HG03159 (cell line): ENCODE data around the gene IDH3G.
"Not testable (repeated sequence)": the region's sequence is repeated elsewhere in the genome, so short reads cannot be mapped to it uniquely, and the experiment has no call there.

Experiments used
- ATAC-seq: cut with Tn5 transposase; IDR thresholded peaks from one replicate; pipeline ENCODE4 v1.9.1; 2021; ENCODE audit warnings: mild to moderate bottlenecking, moderate library complexity; ENCODE audit not compliant: unreplicated experiment

IDH3G gene

GRCh38 chrX:153763298-153763932 is 30.8 kb downstream of the IDH3G start:
- ATAC-seq = no peak

- ATAC-seq = no peak
Observed at GRCh38 chrX:153762626-153763173, 31.5 kb downstream of the IDH3G start.

GRCh38 chrX:153761863-153762262 is 32.3 kb downstream of the IDH3G start:
- no peak for ATAC-seq

- ATAC-seq = no peak
Observed at GRCh38 chrX:153755136-153755535, 39.0 kb downstream of the IDH3G start.

GRCh38 chrX:153750127-153750774 is 43.9 kb downstream of the IDH3G start:
- ATAC-seq = no peak

- not testable (repeated sequence) for ATAC-seq
Observed at GRCh38 chrX:153749017-153749416, 45.2 kb downstream of the IDH3G start.

GRCh38 chrX:153746991-153747390 is 47.2 kb downstream of the IDH3G start:
- ATAC-seq = not testable (repeated sequence)

GRCh38 chrX:153746359-153746758 is 47.8 kb downstream of the IDH3G start:
- ATAC-seq = no peak

GRCh38 chrX:153745067-153745433 is 49.1 kb downstream of the IDH3G start:
- ATAC-seq = not testable (repeated sequence)

GRCh38 chrX:153744210-153745066 is 49.7 kb downstream of the IDH3G start:
- ATAC-seq = no peak

GRCh38 chrX:153743468-153744209 is 50.5 kb downstream of the IDH3G start:
- not testable (repeated sequence) for ATAC-seq

GRCh38 chrX:153742796-153743467 is 51.2 kb downstream of the IDH3G start:
- ATAC-seq = not testable (repeated sequence)

- not testable (repeated sequence) for ATAC-seq
Observed at GRCh38 chrX:153742111-153742510, 52.1 kb downstream of the IDH3G start.

GRCh38 chrX:153741446-153741845 is 52.7 kb downstream of the IDH3G start:
- no peak for ATAC-seq

- no peak for ATAC-seq
Observed at GRCh38 chrX:153740631-153741222, 53.4 kb downstream of the IDH3G start.

GRCh38 chrX:153739754-153740486 is 54.3 kb downstream of the IDH3G start:
- no peak for ATAC-seq

GRCh38 chrX:153738056-153738605 is 56.0 kb downstream of the IDH3G start:
- no peak for ATAC-seq

- ATAC-seq = no peak
Observed at GRCh38 chrX:153736871-153737441, 57.2 kb downstream of the IDH3G start.
